ENCODE results near the gene YAF2. TPM values are rescaled to one million over a fixed set of nuclear protein-coding genes. Genes with fewer than 3 reads are reported as not detected.

Gene YAF2
- total RNA-seq, 4 donors from 2014 or later, result 10.8 to 69.7 (median 28.5) TPM

DNA sequence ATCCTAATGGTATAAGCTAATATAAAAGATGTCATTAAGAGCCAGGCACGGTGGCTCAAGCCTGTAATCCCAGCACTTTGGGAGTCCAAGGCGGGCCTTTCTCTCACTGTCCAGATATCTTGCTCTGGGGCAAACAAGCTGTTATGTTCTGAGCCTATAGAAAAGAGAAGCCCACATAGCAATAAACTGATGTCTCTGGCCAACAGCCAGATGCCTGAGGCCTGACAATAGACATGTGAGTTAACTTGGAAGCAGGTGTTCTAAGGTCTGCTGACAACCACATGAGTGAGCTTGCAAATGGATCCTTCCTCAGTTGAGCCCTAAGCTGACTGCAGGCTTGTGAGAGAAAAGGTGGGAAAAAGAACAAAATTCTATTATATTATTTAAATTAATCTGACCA is 25.0 kb downstream of the YAF2 start:
- DNase-seq, result no peak
- intact Hi-C loops (cut with DNase I; ENCODE audit: low total_unique reads), result no loop called here
- TF ChIP-seq, protein P1, sequence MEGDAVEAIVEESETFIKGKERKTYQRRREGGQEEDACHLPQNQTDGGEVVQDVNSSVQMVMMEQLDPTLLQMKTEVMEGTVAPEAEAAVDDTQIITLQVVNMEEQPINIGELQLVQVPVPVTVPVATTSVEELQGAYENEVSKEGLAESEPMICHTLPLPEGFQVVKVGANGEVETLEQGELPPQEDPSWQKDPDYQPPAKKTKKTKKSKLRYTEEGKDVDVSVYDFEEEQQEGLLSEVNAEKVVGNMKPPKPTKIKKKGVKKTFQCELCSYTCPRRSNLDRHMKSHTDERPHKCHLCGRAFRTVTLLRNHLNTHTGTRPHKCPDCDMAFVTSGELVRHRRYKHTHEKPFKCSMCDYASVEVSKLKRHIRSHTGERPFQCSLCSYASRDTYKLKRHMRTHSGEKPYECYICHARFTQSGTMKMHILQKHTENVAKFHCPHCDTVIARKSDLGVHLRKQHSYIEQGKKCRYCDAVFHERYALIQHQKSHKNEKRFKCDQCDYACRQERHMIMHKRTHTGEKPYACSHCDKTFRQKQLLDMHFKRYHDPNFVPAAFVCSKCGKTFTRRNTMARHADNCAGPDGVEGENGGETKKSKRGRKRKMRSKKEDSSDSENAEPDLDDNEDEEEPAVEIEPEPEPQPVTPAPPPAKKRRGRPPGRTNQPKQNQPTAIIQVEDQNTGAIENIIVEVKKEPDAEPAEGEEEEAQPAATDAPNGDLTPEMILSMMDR (IDR thresholded peaks at IDR 0.05), result no peak
- no peak for TF ChIP-seq POLR2A (IDR thresholded peaks at IDR 0.05)
- Histone ChIP-seq H3K9me3 (no peaks in the 10 kb centered on the region), H3K36me3 (no peaks in the 10 kb centered on the region), H3K4me3 (no peak overlapping the region), H3K27me3 (no peaks in the 10 kb centered on the region), H3K27ac (no peak overlapping the region), H3K4me1 (no peaks in the 10 kb centered on the region)

DNA sequence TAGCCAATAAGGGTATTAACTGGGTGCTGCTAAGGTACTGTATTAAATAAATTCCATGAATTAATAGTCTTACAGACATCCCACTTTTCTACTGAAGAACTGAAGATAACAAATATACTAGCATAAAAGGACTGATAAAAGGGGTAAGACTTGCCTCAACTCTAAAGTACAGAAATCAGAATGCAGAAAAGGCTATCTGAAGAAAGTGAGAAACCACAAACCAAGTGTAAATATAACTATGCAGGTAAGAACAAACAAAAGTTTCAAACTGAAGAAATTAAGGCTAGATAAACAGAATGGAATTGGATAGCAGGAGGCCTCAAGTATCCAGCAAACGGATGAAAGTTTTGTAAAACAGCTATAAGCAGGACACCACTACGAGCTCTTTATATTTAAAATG is 29.5 kb downstream of the YAF2 start:
- H3K9me3 ChIP-seq, result no peaks in the 10 kb centered on the region
- no peak for TF ChIP-seq POLR2A (IDR thresholded peaks at IDR 0.05)
- TF ChIP-seq, protein P1 (IDR thresholded peaks at IDR 0.05), result no peak
- DNase-seq, result no peak
- H3K36me3 ChIP-seq, result no peaks in the 10 kb centered on the region
- H3K4me3 ChIP-seq, result no peak overlapping the region
- H3K27ac ChIP-seq, result no peak overlapping the region
- intact Hi-C loops (cut with DNase I; ENCODE audit: low total_unique reads), result no loop called here
- H3K4me1 ChIP-seq, result no peaks in the 10 kb centered on the region
- H3K27me3 ChIP-seq, result no peaks in the 10 kb centered on the region

DNA sequence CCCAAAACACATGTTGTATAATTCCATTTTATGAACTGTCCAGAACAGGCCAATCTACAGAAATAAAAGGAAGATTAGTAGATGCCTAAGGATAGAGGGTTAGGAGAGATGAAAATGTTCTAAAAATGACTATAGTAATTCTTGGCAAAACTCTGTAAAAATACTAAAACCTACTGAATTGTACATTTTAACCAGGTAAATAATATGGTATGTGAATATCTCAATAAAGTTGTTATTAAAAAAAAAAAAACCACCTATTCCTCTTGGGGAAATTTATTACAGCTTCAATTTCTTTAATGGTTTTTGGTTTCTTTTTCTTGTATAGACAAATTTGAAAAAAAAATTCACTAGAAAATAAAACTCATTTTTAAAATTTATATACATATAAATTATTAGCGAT is 33.2 kb downstream of the YAF2 start:
- TF ChIP-seq POLR2A (IDR thresholded peaks at IDR 0.05), result no peak
- TF ChIP-seq, protein P1 (IDR thresholded peaks at IDR 0.05), result no peak
- Histone ChIP-seq H3K36me3 (no peaks in the 10 kb centered on the region), H3K27ac (no peak overlapping the region), H3K4me1 (no peaks in the 10 kb centered on the region), H3K9me3 (no peaks in the 10 kb centered on the region), H3K4me3 (no peak overlapping the region), H3K27me3 (no peaks in the 10 kb centered on the region)
- DNase-seq, result no peak
- intact Hi-C loops (cut with DNase I; ENCODE audit: low total_unique reads), result no loop called here

DNA sequence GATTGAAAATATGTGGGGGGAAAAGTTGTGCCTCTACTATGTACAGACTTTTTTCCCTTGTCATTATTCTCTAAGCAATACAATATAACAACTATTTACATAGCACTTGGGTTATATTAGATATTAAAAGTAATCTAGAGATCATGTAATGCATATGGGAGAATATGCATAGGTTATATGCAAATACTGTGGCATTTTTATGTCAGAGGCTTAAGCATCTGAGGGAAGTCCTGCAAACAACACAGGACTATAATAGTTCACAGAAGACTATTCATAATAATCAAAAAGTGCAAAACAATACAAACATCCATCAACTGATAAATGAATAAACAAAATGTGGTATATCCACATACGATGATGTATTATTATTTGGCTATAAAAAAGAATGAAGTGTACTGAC is 33.7 kb downstream of the YAF2 start:
- TF ChIP-seq, protein P1 (IDR thresholded peaks at IDR 0.05), result no peak
- no peak for TF ChIP-seq POLR2A (IDR thresholded peaks at IDR 0.05)
- H3K4me3 ChIP-seq, result no peak overlapping the region
- no peak overlapping the region for H3K27ac ChIP-seq
- H3K9me3 ChIP-seq, result no peaks in the 10 kb centered on the region
- no peaks in the 10 kb centered on the region for H3K4me1 ChIP-seq
- H3K36me3 ChIP-seq, result no peaks in the 10 kb centered on the region
- no peaks in the 10 kb centered on the region for H3K27me3 ChIP-seq
- DNase-seq, result no peak
- intact Hi-C loops (cut with DNase I; ENCODE audit: low total_unique reads), result no loop called here

DNA sequence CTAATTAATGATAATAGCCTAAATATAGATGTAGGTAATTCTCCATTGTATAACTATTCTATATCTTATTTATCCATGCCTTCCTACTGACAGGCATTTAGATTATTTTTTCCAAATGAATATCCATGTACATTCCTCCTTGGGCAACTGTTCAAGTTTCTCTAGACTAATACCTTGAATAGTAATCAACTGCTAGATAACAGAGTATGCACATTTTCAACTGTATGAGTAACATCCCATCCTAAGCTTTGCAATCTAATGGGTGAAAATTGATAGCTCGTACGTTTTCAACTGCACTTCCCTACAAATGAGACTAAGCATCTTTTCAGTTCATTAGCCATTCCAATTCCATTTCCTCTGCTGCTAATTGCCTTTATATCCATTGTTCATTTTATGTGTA is 37.0 kb downstream of the YAF2 start:
- no peak overlapping the region for H3K4me3 ChIP-seq
- no peak overlapping the region for H3K27ac ChIP-seq
- TF ChIP-seq, protein P1 (IDR thresholded peaks at IDR 0.05), result no peak
- no peak for TF ChIP-seq POLR2A (IDR thresholded peaks at IDR 0.05)
- H3K4me1 ChIP-seq, result no peaks in the 10 kb centered on the region
- H3K36me3 ChIP-seq, result no peaks in the 10 kb centered on the region
- intact Hi-C loops (cut with DNase I; ENCODE audit: low total_unique reads), result no loop called here
- no peaks in the 10 kb centered on the region for H3K9me3 ChIP-seq
- DNase-seq, result no peak
- no peaks in the 10 kb centered on the region for H3K27me3 ChIP-seq
